GM18909 (cell line): ENCODE results near the gene BEND5.

Source experiments
- ATAC-seq: cut with Tn5 transposase; IDR thresholded peaks from one replicate; pipeline ENCODE4 v1.9.1; 2021; ENCODE audit warnings: mild to moderate bottlenecking; ENCODE audit not compliant: unreplicated experiment, poor library complexity

BEND5 gene, protein sequence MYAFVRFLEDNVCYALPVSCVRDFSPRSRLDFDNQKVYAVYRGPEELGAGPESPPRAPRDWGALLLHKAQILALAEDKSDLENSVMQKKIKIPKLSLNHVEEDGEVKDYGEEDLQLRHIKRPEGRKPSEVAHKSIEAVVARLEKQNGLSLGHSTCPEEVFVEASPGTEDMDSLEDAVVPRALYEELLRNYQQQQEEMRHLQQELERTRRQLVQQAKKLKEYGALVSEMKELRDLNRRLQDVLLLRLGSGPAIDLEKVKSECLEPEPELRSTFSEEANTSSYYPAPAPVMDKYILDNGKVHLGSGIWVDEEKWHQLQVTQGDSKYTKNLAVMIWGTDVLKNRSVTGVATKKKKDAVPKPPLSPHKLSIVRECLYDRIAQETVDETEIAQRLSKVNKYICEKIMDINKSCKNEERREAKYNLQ

DNA sequence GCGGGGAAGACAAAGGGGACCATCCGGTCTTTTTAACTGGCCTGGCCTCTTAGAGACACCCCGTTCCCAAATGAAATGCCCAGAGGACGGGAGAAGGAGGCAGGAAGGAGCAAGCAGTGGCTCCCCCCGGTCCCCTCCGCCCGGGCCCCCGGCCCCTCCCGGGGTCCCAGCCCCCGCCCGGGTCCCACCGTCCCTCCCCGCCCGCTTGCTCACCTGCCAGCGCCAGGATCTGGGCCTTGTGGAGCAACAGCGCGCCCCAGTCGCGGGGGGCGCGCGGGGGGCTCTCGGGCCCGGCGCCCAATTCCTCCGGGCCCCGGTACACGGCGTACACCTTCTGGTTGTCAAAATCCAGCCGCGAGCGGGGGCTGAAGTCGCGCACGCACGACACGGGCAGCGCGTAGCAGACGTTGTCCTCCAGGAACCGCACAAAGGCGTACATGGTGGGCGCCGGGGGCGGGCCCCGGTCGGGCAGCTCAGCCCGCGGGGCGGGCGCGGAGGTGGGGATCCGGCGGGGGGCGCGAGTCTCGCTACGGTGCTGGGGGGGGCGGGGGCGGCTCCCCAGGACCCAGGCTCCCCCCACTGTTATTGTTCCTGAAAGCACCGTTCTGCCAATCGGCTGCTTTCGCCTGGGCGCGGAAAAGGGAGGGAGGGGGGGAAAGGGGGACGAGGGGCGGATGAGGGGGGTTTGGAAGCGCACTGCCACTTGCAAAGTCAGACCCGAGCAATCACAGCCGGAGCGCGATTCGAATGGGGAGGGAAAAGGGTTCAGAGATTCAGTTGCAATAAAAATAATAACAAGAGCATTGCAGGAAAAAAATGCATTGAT is at the start of gene BEND5:
Gene BEND5 (minus strand): TSS at position 499 of the 826 bp plus-strand sequence. CDS start 60 bp downstream, at position 439.
- ATAC-seq, result no peak

DNA sequence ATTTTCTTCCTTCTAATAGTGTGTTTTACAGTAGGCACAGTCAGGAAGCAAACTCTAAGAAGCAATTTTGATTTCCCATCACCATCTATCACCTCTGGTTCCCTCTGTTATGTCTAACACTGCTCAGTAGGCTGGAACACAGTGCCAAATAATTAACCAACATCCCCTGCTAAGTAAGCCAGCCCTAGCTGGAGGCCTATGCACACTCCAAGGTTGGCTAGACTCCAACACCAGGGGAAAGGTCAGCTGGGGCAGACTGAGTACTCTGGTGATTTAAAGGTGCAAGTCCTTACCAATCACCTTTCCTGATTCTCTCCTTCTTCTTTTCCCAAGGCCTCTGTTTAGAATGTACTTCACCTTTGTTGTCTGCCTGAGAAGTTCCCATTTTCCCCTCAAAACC is 46.5 kb upstream of the BEND5 start:
- no peak for ATAC-seq

- ATAC-seq, result no peak
Observed at GRCh38 chr1:48820491-48820890, 43.8 kb upstream of the BEND5 start.

- ATAC-seq, result peak; percentile 82
Observed at GRCh38 chr1:48817505-48818114, 40.9 kb upstream of the BEND5 start.

DNA sequence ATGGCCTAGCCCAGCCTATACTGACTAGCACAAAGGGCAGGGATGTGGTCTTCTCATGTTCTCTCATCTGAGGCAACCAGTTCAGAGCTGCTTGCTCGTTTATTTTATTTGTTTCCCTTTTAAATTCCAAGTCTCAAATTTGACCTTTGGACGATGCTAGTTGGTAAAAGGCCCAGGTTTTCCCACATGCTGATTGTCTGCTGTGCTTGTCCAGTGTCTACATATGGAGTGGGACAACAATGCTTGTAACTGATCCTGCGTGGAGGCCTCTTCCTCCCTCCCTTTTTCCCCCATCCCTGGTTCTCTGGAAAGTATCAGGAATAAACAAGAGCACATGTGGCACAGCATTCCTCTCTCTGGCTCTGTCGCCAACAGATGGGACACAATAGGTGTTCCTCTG is 34.0 kb upstream of the BEND5 start:
- ATAC-seq, result no peak

GRCh38 chr1:48808496-48808895 is 31.8 kb upstream of the BEND5 start:
- ATAC-seq, result no peak

DNA sequence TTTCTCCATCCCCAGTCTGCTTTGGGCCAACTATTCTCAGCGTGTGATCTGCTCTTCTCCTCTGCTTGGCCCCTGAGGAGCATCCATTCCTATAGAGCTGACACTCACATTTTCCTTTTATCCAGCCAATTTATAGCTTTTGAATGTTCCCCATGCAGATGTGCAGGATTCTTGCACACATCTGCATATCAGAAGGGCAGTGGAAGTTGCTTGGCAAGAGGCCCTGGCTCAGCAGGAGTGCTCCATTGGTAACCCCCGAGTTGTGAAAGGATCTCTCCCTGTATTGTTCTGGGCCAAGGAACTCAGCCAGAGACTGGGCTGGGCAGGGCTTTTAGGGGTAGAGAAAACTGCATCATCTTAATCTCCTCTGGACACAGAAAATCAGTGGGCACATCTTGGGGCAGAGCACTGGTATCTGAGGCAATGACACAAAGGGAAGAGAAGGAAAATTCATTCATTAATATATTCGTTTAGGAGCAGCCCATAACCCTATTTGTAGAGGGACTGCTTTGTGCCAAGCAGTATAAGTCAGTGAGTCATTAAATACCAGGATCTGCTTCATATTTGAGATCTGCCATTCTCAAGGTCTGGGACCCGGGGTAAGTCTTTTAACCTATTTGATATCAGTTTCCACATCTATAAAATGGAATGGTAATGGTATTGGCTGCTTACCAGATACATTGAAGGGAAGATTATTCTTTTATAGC is 31.0 kb upstream of the BEND5 start:
- no peak for ATAC-seq

DNA sequence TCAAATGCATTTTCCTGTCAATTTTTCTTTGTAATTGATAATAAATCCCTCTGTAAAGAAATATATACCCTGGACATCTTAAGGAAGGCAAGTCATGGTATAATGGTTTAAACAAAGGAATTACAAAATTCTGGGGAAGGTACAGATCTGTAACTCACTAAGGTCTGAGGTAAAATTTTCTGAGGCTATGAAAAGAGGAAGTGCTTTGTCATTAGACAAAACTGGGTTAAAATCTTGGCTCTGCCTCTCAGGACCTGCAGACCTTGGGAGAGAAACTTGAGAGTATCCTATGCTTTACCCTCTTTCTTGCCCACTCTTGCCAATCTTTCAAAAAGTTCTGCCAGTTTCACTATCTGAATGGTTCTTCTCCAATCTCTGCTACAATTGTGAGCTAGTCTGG is 26.8 kb upstream of the BEND5 start:
- no peak for ATAC-seq

DNA sequence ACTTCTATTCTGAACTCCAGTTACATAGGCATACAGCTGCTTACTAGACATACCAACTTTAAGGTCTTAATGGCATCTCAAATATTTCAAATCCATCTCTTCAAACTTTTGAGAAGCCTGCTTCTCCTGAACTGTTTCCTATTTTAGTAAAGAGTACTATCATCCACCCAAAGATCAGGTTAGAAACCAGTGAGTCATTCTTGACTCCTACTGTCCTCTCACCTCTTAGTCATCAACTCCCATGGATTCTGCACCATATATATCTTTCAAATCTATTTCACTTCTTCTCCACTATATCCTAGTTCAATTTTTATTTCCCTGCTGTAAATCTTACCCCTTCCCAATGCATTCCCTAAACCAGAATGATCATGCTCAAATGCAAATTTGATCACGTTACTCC is 18.1 kb upstream of the BEND5 start:
- no peak for ATAC-seq

DNA sequence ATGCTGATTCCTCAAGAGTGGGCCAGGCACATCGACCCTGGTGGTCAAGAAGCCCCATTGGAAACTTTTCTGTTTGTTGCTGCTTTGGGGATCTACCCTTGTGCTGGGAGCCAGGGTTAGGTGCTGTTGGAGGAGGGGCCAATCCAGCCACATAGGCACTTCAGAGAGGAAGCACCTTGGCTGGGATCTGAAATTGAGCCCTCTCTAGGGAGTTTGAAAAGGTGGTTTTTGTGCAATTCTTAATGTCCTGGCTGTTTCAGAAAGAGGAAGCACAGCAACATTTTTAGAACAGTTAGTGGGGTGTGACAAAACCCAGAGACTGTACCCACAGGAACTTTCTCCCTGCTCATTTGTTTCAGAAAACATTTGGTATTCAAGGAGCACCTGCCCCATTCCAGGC is 17.2 kb upstream of the BEND5 start:
- peak; percentile 85 for ATAC-seq

- ATAC-seq, result no peak
Observed at GRCh38 chr1:48792961-48793360, 16.3 kb upstream of the BEND5 start.

DNA sequence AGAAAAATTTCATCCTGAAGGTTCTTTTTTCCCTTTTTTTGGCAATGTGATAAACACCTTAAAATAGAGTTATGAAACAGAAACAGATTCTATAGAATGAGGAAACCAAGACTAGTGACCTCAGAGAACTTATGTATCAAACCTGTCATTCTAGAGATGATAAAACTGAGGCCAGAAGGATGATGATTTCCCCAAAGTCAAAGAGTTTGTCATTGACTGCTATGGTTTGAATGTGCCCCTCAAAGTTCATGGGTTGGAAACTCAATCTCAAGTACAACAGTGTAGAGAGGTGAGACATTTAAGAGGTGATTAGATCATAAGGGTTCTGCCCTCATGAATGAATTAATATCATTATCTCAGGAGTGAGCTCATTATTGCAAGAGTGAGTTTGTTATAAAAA is 13.7 kb upstream of the BEND5 start:
- peak; percentile 46 for ATAC-seq

GRCh38 chr1:48789903-48790302 is 13.2 kb upstream of the BEND5 start:
- no peak for ATAC-seq

DNA sequence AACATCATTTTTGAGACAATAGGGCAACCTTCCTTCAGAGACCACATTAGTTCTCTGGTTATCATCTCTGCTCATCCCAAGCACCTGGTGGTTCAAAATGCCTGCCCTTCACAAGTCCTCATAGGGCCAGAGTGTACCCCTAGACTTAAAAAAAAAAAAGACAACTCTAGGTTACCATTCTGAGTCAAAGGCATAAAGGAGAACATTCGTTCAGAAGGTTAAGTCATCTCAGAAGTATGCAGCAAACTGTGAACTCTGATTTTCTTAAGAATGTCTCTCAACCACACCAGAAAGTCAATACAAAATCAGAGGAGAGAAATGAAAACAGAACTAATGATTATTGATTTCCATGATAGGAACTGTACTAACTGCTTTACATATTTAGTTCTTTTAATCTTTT is 9.2 kb upstream of the BEND5 start:
- ATAC-seq, result no peak

- ATAC-seq, result no peak
Observed at GRCh38 chr1:48784301-48784700, 7.6 kb upstream of the BEND5 start.

DNA sequence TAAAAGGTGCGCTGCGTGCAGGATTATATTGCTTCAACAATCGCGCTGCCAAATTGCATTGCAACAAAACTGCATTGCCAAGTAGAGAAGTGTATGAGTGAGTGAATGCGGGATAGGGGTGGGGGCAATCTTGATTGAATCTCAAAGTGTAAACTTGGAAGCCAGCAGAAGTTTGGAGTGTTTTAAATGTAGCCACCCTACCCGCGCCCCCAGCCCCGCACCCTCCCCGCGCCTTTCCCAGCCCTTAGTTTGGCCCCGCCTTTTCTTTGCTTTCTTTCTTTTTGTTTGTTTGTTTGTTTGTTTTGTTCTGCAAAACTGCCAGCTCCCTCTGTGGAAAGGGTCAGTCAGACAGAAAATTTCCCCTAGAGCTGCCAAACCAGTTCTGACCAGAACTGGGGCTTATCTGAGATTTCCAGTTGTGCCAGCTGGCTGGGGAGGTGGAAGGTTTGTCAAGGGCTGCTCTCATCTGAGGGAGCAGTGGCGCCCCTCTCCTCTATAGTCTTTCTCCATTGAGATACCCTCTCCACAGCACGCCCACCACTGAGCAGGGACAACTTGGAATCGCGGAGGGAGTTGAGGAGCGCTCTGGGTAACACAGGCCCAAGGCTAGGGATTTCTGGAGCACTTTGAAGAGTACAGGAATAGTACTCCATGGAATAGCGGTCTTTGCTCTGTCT is 666 bp upstream of the BEND5 start:
- ATAC-seq, result no peak

DNA sequence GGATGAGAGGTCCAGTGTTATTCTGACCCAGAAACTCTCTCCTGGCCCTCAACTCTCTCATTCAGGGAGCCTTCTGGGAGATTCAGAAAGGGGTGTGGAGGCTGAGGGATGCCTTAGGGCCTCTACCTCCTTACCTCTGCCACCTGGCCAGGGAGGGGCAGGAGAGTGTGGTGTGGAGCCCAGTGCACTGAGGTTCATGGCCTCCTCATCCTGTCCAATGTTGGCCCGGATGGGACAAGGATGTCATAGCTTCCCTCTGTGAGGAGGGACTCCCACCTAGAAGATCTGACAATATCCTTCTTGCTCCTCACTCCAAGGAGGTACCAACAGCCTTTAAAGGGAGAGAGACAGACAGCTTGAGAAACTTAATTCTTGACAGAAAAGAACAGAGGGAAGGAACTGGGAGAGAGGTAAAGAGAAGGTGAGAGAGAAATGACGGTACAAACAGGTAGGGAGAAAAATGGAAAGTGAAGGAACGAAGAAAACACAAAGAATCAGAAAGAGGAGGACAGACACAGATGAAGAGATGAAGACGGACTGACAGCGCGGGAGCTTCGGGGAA is 779 bp downstream of the BEND5 start:
- no peak for ATAC-seq

DNA sequence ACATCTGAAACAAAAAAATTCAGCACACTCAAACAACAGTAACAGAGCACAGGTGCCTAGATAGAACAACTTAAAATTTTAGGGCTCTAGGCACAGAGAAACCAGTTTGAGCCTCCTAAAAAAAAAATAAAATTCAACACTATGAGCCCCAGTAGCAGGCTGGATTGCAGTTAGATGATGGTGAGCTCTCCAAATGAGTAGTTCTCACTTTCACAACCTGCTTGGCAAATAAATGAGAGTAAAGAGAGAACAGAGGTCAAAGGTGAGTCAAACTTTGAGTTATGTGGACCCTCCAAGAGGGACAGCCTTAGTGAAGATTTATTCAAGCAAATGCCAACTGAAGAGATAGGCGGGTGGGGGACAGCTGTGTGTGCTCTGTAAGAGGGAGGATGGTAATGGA is 3.6 kb downstream of the BEND5 start:
- ATAC-seq, result peak; percentile 61

DNA sequence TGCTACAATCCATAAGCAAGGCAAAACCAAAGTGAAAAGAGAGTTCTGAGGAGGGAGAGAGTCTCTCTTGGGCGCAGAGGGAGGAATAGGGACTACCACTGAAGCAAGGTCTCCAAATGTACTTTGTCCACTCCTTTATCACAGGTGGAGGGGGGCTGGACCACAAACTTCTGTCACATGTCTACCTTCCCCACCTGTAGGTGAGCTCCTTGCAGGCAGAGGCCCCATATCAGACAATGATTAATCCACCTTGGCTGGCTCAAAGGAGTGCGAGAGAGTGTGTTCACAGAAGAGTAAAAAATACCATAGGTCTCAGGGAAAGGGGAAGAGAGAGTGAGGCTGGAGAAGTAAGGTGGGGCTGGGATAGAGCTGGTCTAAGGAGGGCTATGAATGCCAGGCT is 4.5 kb downstream of the BEND5 start:
- ATAC-seq, result no peak

DNA sequence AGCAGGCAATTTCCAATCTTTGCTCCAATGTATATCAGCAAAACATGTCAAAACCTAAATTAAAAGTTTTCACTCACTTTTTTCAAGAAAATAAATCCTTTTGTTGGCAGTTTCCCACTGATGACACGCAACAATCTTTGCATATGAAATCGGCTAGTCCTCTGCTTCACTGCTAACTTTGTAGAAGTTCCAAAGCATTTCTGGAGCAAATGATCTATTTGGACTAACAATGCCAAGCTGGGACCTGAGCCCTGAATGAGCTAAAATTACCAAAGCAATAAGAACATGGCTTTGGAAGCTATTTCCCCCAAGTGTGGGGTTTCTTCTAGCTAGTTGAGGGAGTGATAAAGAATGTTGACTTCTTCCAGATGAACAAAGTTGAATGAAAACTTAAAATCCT is 5.1 kb downstream of the BEND5 start:
- no peak for ATAC-seq
